ENCODE results near the gene FHL5. TPM values are rescaled to one million over a fixed set of nuclear protein-coding genes. Genes with fewer than 3 reads are reported as not detected.
"Not testable (repeated sequence)": the region's sequence is repeated elsewhere in the genome, so short reads cannot be mapped to it uniquely, and the experiment has no call there.

Gene FHL5
- total RNA-seq, 1 donor from 2014 or later, result 18.1 TPM

DNA sequence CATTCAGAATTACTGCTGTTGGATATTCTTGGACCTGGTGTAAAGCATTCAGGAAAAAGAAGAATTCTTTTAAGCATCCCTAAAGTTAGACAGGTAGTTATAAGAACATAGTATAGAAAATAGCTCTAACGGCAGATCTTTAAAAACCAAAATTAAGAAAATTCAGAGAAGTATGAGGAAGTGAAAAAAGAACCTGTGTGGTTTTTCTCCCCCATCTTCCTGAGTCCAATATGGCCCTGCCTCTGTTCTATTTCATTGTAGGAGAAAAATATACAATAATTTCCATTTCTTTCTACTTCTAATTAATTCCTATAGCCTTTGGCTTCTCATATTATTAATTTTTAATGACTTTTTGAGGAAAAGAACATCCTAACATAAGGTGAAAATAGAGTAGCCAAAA is 47.1 kb downstream of the FHL5 start:
- no peak for DNase-seq (ENCODE audit: low spot score)

DNA sequence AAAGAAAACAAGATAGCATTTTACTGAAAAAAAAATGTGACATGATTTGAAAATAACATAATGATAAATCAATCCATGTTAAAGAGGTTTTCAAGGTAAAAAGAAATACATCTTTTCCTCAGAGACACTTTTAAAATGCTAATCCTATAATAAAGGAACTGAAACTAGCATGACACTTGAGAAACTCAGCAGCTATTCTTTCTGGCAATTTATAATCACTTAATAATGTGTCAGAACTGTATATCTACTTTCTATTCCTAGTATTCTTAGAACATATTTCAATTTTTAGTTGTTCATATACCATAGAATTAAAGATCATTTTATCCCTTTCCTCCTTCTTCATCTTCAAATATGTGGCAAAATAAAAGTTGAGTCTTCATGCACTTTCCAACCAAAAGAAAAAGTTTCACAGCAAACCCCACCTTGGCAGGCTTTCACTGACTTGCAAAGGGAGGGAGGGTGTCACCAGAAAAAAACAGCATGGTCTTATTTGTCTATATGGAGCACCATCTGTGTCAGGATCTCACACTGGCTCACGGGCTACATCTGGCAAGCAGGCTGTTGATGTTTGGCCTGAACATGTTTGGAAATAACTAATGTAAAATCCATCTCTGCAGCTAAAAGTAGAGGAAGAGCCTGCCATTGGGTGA is 48.5 kb downstream of the FHL5 start:
- no peak for DNase-seq (ENCODE audit: low spot score)

DNA sequence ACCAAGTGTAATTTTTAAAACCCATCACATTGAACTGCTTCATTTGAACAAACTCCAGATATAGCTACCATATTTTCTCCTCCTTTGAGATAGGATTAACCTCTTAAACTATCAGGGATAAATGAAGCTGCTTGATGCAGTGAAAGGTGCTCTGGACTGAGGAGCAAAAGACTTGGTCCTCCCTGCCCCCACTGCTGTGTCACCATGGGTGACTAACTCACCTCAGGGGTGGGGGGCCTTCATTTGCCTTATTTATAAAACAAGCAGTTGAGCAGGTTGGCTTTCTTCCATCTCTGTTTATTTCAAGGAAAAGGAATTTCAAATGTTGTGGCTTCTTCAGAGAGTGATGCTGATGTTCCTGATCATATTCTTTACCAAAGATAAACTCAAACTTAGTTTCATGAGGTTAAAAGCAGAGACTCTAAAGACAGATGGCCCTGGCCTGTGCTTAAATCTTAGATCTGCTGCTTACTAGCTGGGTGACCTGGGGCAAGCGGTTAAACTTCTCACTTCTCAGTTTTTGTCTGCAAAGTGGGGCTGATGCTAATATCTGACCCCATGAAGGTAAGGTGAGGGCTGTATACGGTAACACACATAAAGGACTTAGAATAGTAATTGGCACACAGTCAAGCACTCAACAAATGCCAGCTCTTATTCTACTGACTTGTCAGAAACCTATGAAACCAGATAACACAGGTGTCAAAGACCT is 50.5 kb downstream of the FHL5 start:
- no peak for DNase-seq (ENCODE audit: low spot score)

GRCh38 chr6:96620851-96621250 is 57.9 kb downstream of the FHL5 start:
- peak; percentile 27 for DNase-seq (ENCODE audit: low spot score)

DNA sequence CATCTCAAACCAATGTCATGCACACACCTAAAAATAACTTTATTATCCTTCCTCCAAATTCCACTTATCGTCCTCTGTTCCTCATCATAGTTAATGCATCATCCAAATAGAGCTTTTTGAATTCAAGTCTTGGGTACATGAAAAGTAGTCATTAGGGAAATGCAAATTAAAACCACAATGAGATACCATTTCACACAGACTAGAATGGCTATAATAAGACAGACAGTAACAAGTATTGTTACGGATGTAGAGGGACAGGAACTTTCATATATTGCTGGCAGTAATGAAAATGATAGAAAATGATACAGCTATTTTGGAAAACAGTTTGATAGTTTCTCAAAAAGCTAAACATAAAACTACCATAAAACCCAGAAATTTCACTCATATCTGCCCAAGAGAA is 59.1 kb downstream of the FHL5 start:
- DNase-seq (ENCODE audit: low spot score), result no peak

DNA sequence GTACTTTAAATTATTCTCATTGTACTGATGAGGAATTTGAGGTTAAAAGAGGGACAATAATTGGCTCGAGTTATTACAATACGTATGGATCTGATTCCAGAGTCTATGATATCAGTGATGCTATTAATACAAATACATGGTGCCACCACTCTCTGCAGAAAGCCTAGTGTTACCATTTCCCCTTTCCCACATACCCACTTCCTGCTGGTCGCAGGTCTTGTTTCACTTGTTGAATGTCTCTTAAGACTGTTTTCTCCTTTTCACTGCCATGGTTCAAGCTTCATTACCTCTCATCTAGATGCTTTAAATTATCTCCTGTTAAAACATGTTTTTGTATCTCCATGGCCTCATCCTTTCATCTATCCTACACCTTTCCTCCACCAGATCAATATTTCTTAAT is 62.0 kb downstream of the FHL5 start:
- no peak for DNase-seq (ENCODE audit: low spot score)

GRCh38 chr6:96626759-96627364 is 63.9 kb downstream of the FHL5 start:
- DNase-seq (ENCODE audit: low spot score), result peak; percentile 57

GRCh38 chr6:96631248-96631647 is 68.3 kb downstream of the FHL5 start:
- no peak for DNase-seq (ENCODE audit: low spot score)

GRCh38 chr6:96637979-96638378 is 75.1 kb downstream of the FHL5 start:
- DNase-seq (ENCODE audit: low spot score), result not testable (repeated sequence)

DNA sequence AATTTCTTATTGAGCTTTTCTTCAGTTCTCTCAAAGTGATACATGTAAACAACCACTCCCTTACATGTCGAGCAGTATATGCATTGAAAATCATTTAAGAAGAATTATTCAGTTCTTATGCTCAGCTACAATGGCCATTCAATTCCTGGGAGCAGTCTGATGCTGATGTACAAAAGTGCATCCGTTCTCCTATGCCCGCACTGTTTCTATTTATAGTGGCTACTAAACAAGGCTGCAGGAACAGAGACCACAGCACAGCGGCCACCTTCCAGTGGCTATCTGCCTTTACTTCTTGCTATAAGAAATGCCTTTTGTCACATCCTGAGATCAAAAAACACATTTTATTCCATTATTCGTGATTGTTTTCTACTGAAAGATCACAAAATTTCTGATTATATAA is 82.2 kb downstream of the FHL5 start:
- DNase-seq (ENCODE audit: low spot score), result no peak

- DNase-seq (ENCODE audit: low spot score), result no peak
Measured at GRCh38 chr6:96649926-96650325, 87.0 kb downstream of the FHL5 start.

DNA sequence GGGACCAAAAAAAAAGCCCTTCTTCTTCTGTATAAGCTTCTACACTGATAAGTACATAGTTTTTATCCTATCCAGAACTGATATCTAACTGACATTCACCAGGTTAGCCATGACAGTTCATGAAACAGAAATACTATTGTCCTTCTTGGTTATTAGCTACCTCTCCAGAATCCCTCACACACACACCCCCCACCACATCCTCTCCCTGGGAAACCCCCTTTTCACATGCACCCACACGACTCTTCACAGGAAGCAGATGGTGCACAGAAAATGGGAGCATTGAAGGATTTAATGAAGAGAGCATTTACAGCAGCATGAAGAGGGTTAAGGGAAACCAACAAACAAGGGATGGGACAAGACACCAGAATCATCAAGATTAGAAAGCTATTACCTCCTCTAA is 88.9 kb downstream of the FHL5 start:
- no peak for DNase-seq (ENCODE audit: low spot score)

- no peak for DNase-seq (ENCODE audit: low spot score)
Measured at GRCh38 chr6:96652552-96652951, 89.6 kb downstream of the FHL5 start.

GRCh38 chr6:96653181-96653580 is 90.3 kb downstream of the FHL5 start:
- no peak for DNase-seq (ENCODE audit: low spot score)

DNA sequence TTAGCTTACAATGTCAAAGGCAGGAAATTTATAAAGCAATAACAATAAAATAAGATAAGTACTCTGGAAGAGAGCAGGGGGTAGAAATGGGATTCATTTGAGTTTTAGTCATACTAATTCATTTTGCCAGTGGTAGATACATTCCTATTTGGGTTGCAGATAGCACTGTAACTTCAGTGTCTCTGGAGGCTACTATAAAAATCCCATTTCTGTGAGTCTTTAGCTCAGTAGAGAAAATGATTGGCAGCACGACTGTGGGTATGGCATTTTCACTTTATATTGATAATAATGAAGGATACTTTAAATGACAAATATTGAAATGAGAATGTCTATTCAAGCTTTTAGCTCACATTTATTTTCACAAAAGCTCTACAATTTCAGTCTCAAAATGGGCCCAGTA is 93.6 kb downstream of the FHL5 start:
- no peak for DNase-seq (ENCODE audit: low spot score)

DNA sequence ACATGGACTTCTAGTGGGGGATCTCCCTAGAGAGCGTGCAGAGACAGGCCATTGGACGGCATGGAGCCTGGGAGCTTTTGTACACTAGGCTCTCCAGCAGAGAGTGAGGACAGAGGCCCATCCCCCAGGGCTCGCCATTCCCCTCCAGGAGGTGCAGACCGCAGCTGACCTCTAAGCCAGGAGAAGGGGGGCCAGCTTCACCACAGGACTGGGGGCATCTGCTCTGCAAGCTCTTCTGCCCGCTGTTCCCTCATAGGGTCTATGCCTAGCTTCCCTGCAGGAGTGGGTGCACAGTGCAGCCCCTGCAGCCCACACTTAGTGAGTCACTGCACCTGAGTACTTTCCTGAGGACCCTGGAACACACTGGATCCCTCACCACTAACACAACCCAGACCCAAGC is 94.4 kb downstream of the FHL5 start:
- DNase-seq (ENCODE audit: low spot score), result no peak

- DNase-seq (ENCODE audit: low spot score), result no peak
Measured at GRCh38 chr6:96659084-96659845, 96.3 kb downstream of the FHL5 start.

Other genes starting within 250 kb of the FHL5 start
- 54.2 TPM for gene UFL1, start 41.3 kb upstream of the FHL5 start, total RNA-seq (ENCODE audit: insufficient read depth, low replicate concordance)